ENCODE data around the gene MDN1. TPM values are rescaled to one million over a fixed set of nuclear protein-coding genes. Genes with fewer than 3 reads are reported as not detected.

The MDN1 gene
- total and polyA plus RNA-seq, 2 of the 4 experiments (the other 2 are of a cell fraction): 7.7 to 26.7 TPM

GRCh38 chr6:89660981-89661380, 158.6 kb downstream of the MDN1 start:
- Histone ChIP-seq H3K36me3 (ENCODE audit: control insufficient read depth, insufficient read depth, low read length) (peaks cover 34% of the 10 kb centered on the region), H3K23ac (ENCODE audit: low read depth, low read length) (no peak overlapping the region), H2BK20ac (ENCODE audit: low read depth, low read length) (no peak overlapping the region), H3K4me2 (ENCODE audit: low read depth, low read length) (no peak overlapping the region), H3K14ac (replicated peaks; ENCODE audit: low read depth, low read length) (no peak overlapping the region), H4K91ac (ENCODE audit: insufficient read depth, low read depth, low read length) (no peak overlapping the region), H3K4ac (ENCODE audit: low read depth, low read length) (no peak overlapping the region), H4K20me1 (ENCODE audit: insufficient read depth, low read length) (no peaks in the 10 kb centered on the region), H3K4me1 (ENCODE audit: control insufficient read depth, insufficient read depth, low read length) (no peaks in the 10 kb centered on the region), H2BK120ac (ENCODE audit: low read depth, low read length) (no peak overlapping the region), H3K18ac (ENCODE audit: low read depth, low read length) (no peak overlapping the region), H2AK5ac (ENCODE audit: low read depth, low read length) (no peak overlapping the region), H3K9me3 (ENCODE audit: control insufficient read depth, insufficient read depth, low read length) (no peaks in the 10 kb centered on the region), H3K79me1 (ENCODE audit: low read depth in 1 of 2, low read length in 2 of 2) (no peaks in the 10 kb centered on the region), H2BK5ac (ENCODE audit: low read depth, low read length, poor library complexity, severe bottlenecking) (no peak overlapping the region), H3K27ac (ENCODE audit: insufficient read depth, low read length) (no peak overlapping the region), H3K9ac (ENCODE audit: low read depth, low read length) (no peak overlapping the region), H3K27me3 (ENCODE audit: control insufficient read depth, insufficient read depth, low read length) (no peaks in the 10 kb centered on the region), H2AFZ (replicated peaks; ENCODE audit: low read length, poor library complexity) (no peak overlapping the region), H2AK9ac (replicated peaks; ENCODE audit: low read depth, low read length, poor library complexity) (no peak overlapping the region), H3K9me1 (ENCODE audit: insufficient read depth, low read length) (0 out of 2 replicates have a peak, but pooled peaks cover 7% of the 10 kb centered on the region), H3K4me3 (ENCODE audit: insufficient read depth, low read depth, low read length) (no peak overlapping the region), H3K56ac (ENCODE audit: extremely low read depth, insufficient read depth, low read length) (no peak overlapping the region), H4K8ac (ENCODE audit: low read depth in 2 of 2, low read length in 2 of 2) (no peak overlapping the region), H4K5ac (ENCODE audit: low read depth, low read length) (no peak overlapping the region), H2BK15ac (ENCODE audit: low read depth, low read length) (no peak overlapping the region)
- in situ Hi-C loops (cut with MboI; ENCODE audit: low sequenced_read_pairs): no loop called here
- intact Hi-C loops (cut with micrococcal nuclease): no loop called here
- ATAC-seq (ENCODE audit: low read depth) (no peak), DNase-seq (no peak)
- TF ChIP-seq POLR2A (IDR thresholded peaks at IDR 0.05; ENCODE audit: low read depth, low read length) (no peak), RFX5 (IDR thresholded peaks at IDR 0.05; ENCODE audit: low read depth, low read length) (no peak), RCOR1 (IDR thresholded peaks at IDR 0.05; ENCODE audit: insufficient replicate concordance, low read length) (no peak), CHD1 (IDR thresholded peaks at IDR 0.05; ENCODE audit: low read depth, low read length) (no peak)
- WGBS, 2 experiments (ENCODE audit: extremely low coverage in 2 of 2, insufficient read length in 1 of 2): 86% methylated on average over 1 of the region's 4 CpGs; no CpG with 5 or more reads in 1 of the 2 experiments
- ChIA-PET CTCF (no interaction called here), POLR2A (ENCODE audit: unreplicated experiment) (no interaction called here)
- no TSS peak for BruUV-seq (replicated peaks)
- dilution Hi-C loops (cut with HindIII; ENCODE audit: low sequenced_read_pairs, unreplicated experiment): no loop called here
